ENCODE data around the gene ZCWPW1.
"Not testable (repeated sequence)": the region's sequence is repeated elsewhere in the genome, so short reads cannot be mapped to it uniquely, and the experiment has no call there.

ZCWPW1 gene

GRCh38 chr7:100372256-100372655 lies 56.2 kb downstream of the ZCWPW1 start:
- no peak for DNase-seq

- DNase-seq, result no peak
These were observed 56.8 kb downstream of the ZCWPW1 start for GRCh38 chr7:100371561-100372171.

GRCh38 chr7:100370746-100371145 lies 57.8 kb downstream of the ZCWPW1 start:
- DNase-seq, result no peak

- DNase-seq, result no peak
These were observed 58.2 kb downstream of the ZCWPW1 start for GRCh38 chr7:100370303-100370702.

GRCh38 chr7:100369105-100369504 lies 59.4 kb downstream of the ZCWPW1 start:
- no peak for DNase-seq

GRCh38 chr7:100367676-100368613 lies 60.6 kb downstream of the ZCWPW1 start:
- DNase-seq, result no peak

- DNase-seq, result no peak
These were observed 61.3 kb downstream of the ZCWPW1 start for GRCh38 chr7:100367251-100367620.

GRCh38 chr7:100366411-100367250 lies 61.9 kb downstream of the ZCWPW1 start:
- DNase-seq, result no peak

GRCh38 chr7:100365998-100366367 lies 62.5 kb downstream of the ZCWPW1 start:
- not testable (repeated sequence) for DNase-seq

- no peak for DNase-seq
These were observed 64.0 kb downstream of the ZCWPW1 start for GRCh38 chr7:100364480-100364879.

- DNase-seq, result not testable (repeated sequence)
These were observed 64.7 kb downstream of the ZCWPW1 start for GRCh38 chr7:100363797-100364196.

- DNase-seq, result no peak
These were observed 65.4 kb downstream of the ZCWPW1 start for GRCh38 chr7:100363098-100363497.

- DNase-seq, result no peak
These were observed 68.2 kb downstream of the ZCWPW1 start for GRCh38 chr7:100360135-100360854.

GRCh38 chr7:100358857-100359212 lies 69.7 kb downstream of the ZCWPW1 start:
- DNase-seq, result no peak

GRCh38 chr7:100358027-100358856 lies 70.3 kb downstream of the ZCWPW1 start, which contains the start of gene PILRB:
Gene PILRB (plus strand): TSS chr7:100358117. CDS start chr7:100358303, 186 bp downstream.
- no peak for DNase-seq

GRCh38 chr7:100357131-100357561 lies 71.4 kb downstream of the ZCWPW1 start:
- DNase-seq, result no peak

GRCh38 chr7:100356416-100357068 lies 72.0 kb downstream of the ZCWPW1 start:
- DNase-seq, result no peak

- no peak for DNase-seq
These were observed 74.7 kb downstream of the ZCWPW1 start for GRCh38 chr7:100353685-100354330.

- DNase-seq, result no peak
These were observed 75.4 kb downstream of the ZCWPW1 start for GRCh38 chr7:100352984-100353684.

- not testable (repeated sequence) for DNase-seq
These were observed 76.2 kb downstream of the ZCWPW1 start for GRCh38 chr7:100352230-100352781.

Measured in activated effector memory CD4-positive, alpha-beta T cell treated with Interleukin-2 at 50 U/mL for 16 hours (primary cell).